ENCODE results near the gene DGKI. TPM values are rescaled to one million over a fixed set of nuclear protein-coding genes. Genes with fewer than 3 reads are reported as not detected.

Gene DGKI
- total RNA-seq, 1 donor from 2014 or later = 0.69 TPM

- H3K4me3 Mint-ChIP-seq (ENCODE audit: unreplicated experiment) = no peak overlapping the region
- H3K4me1 Mint-ChIP-seq (ENCODE audit: unreplicated experiment) = peaks cover 6% of the 10 kb centered on the region
- H3K27ac Mint-ChIP-seq (ENCODE audit: unreplicated experiment) = no peak overlapping the region
- no peaks in the 10 kb centered on the region for H3K27me3 Mint-ChIP-seq (ENCODE audit: unreplicated experiment)
- no peak for DNase-seq (ENCODE audit: low spot score)
- TF ChIP-seq CTCF (IDR thresholded peaks at IDR 0.05; ENCODE audit: unreplicated experiment) = no peak
- no peaks in the 10 kb centered on the region for H3K9me3 Mint-ChIP-seq (ENCODE audit: unreplicated experiment)
- H3K36me3 Mint-ChIP-seq (ENCODE audit: low read depth, unreplicated experiment) = no peaks in the 10 kb centered on the region
Observed at GRCh38 chr7:137696988-137697387, 149.8 kb downstream of the DGKI start.

GRCh38 chr7:137696376-137696775 is 150.4 kb downstream of the DGKI start:
- no peaks in the 10 kb centered on the region for H3K9me3 Mint-ChIP-seq (ENCODE audit: unreplicated experiment)
- H3K36me3 Mint-ChIP-seq (ENCODE audit: low read depth, unreplicated experiment) = no peaks in the 10 kb centered on the region
- no peak overlapping the region for H3K27ac Mint-ChIP-seq (ENCODE audit: unreplicated experiment)

GRCh38 chr7:137695942-137696341 is 150.8 kb downstream of the DGKI start:
- peaks cover 6% of the 10 kb centered on the region for H3K4me1 Mint-ChIP-seq (ENCODE audit: unreplicated experiment)
- no peak overlapping the region for H3K4me3 Mint-ChIP-seq (ENCODE audit: unreplicated experiment)
- no peaks in the 10 kb centered on the region for H3K9me3 Mint-ChIP-seq (ENCODE audit: unreplicated experiment)
- no peak for DNase-seq (ENCODE audit: low spot score)
- H3K27me3 Mint-ChIP-seq (ENCODE audit: unreplicated experiment) = no peaks in the 10 kb centered on the region
- no peaks in the 10 kb centered on the region for H3K36me3 Mint-ChIP-seq (ENCODE audit: low read depth, unreplicated experiment)
- no peak for TF ChIP-seq CTCF (IDR thresholded peaks at IDR 0.05; ENCODE audit: unreplicated experiment)
- no peak overlapping the region for H3K27ac Mint-ChIP-seq (ENCODE audit: unreplicated experiment)

More at GRCh38 chr7:137696376-137696775, 150.4 kb downstream of the DGKI start:
- H3K4me1 Mint-ChIP-seq (ENCODE audit: unreplicated experiment) = peaks cover 6% of the 10 kb centered on the region
- no peak for TF ChIP-seq CTCF (IDR thresholded peaks at IDR 0.05; ENCODE audit: unreplicated experiment)
- DNase-seq (ENCODE audit: low spot score) = no peak
- H3K4me3 Mint-ChIP-seq (ENCODE audit: unreplicated experiment) = no peak overlapping the region
- no peaks in the 10 kb centered on the region for H3K27me3 Mint-ChIP-seq (ENCODE audit: unreplicated experiment)

- H3K9me3 Mint-ChIP-seq (ENCODE audit: unreplicated experiment) = no peaks in the 10 kb centered on the region
- TF ChIP-seq CTCF (IDR thresholded peaks at IDR 0.05; ENCODE audit: unreplicated experiment) = no peak
- no peaks in the 10 kb centered on the region for H3K36me3 Mint-ChIP-seq (ENCODE audit: low read depth, unreplicated experiment)
- no peak overlapping the region for H3K27ac Mint-ChIP-seq (ENCODE audit: unreplicated experiment)
- H3K27me3 Mint-ChIP-seq (ENCODE audit: unreplicated experiment) = no peaks in the 10 kb centered on the region
- no peak overlapping the region for H3K4me3 Mint-ChIP-seq (ENCODE audit: unreplicated experiment)
- no peak for DNase-seq (ENCODE audit: low spot score)
- H3K4me1 Mint-ChIP-seq (ENCODE audit: unreplicated experiment) = peaks cover 8% of the 10 kb centered on the region
Observed at GRCh38 chr7:137695494-137695893, 151.3 kb downstream of the DGKI start.

- Mint-ChIP-seq H3K27ac (ENCODE audit: unreplicated experiment) (no peak overlapping the region), H3K9me3 (ENCODE audit: unreplicated experiment) (no peaks in the 10 kb centered on the region), H3K4me3 (ENCODE audit: unreplicated experiment) (no peak overlapping the region), H3K27me3 (ENCODE audit: unreplicated experiment) (no peaks in the 10 kb centered on the region), H3K36me3 (ENCODE audit: low read depth, unreplicated experiment) (no peaks in the 10 kb centered on the region), H3K4me1 (ENCODE audit: unreplicated experiment) (peaks cover 17% of the 10 kb centered on the region)
- no peak for DNase-seq (ENCODE audit: low spot score)
- no peak for TF ChIP-seq CTCF (IDR thresholded peaks at IDR 0.05; ENCODE audit: unreplicated experiment)
Observed at GRCh38 chr7:137694405-137694804, 152.4 kb downstream of the DGKI start.

All from endothelial cell (in vitro differentiated cells).